ENCODE data around the gene ARID1B. TPM values are rescaled to one million over a fixed set of nuclear protein-coding genes. Genes with fewer than 3 reads are reported as not detected.

Gene ARID1B
- total and polyA plus RNA-seq, 10 of the 15 experiments (the other 5 are each of a cell fraction or from before 2014, with no cell fraction given): 24.7 to 133 (median 54.6) TPM

GRCh38 chr6:156883497-156884252, 106.5 kb downstream of the ARID1B start:
- Histone ChIP-seq H3K9me3 (replicated peaks; ENCODE audit: control insufficient read depth, insufficient read depth, low read length) (no peaks in the 10 kb centered on the region), H3K79me2 (ENCODE audit: control insufficient read depth, insufficient read depth, low read length) (peaks cover 88% of the 10 kb centered on the region), H3K4me1 (ENCODE audit: control insufficient read depth, insufficient read depth, low read length) (peaks cover 32% of the 10 kb centered on the region), H3K4me3 (no peak overlapping the region), H3K4me2 (ENCODE audit: control insufficient read depth, insufficient read depth) (peak overlapping the region; percentile 81), H3K9ac (ENCODE audit: control insufficient read depth, insufficient read depth, low read length) (peak overlapping the region; percentile 24; the same call in 1 of the 2 replicates), H3K27ac (ENCODE audit: control insufficient read depth, insufficient read depth) (peak overlapping the region; percentile 19; the same call in 1 of the 2 replicates), H2AFZ (ENCODE audit: control insufficient read depth, low read depth, low read length) (no peak overlapping the region), H3K27me3 (replicated peaks in 1 of 2; ENCODE audit: control insufficient read depth in 2 of 2, insufficient read depth in 2 of 2, low read length in 1 of 2) (no peaks in the 10 kb centered on the region), H3K36me3 (ENCODE audit: control insufficient read depth in 2 of 2, insufficient read depth in 2 of 2, low read length in 1 of 2) (no peaks in the 10 kb centered on the region), H4K20me1 (ENCODE audit: control insufficient read depth, insufficient read depth) (peaks cover 8% of the 10 kb centered on the region)
- FAIRE-seq (peak; percentile 49), ATAC-seq (peak; percentile 62), DNase-seq (ENCODE audit: low read depth, low spot score) (no peak)
- no peak for TF ChIP-seq FOXM1 (IDR thresholded peaks at IDR 0.05; ENCODE audit: low read depth, low read length)
- TF ChIP-seq HDGF (IDR thresholded peaks at IDR 0.05): peak; percentile 61; the same call in 1 of the 2 replicates
- TF ChIP-seq MYB (IDR thresholded peaks at IDR 0.05; ENCODE audit: borderline replicate concordance, low read depth, low read length): no peak
- TF ChIP-seq ATF7 (IDR thresholded peaks at IDR 0.05; ENCODE audit: low read depth): no peak
- no peak for TF ChIP-seq ATF2 (IDR thresholded peaks at IDR 0.05; ENCODE audit: low read length)
- no peak for TF ChIP-seq BCL11A (IDR thresholded peaks at IDR 0.05; ENCODE audit: low read depth, low read length)
- TF ChIP-seq TCF12 (IDR thresholded peaks at IDR 0.05; ENCODE audit: low read depth, low read length): 0 out of 2 replicates have a peak, but pooled peaks have one; percentile 18
- no peak for TF ChIP-seq ZNF207 (IDR thresholded peaks at IDR 0.05; ENCODE audit: borderline replicate concordance)
- no peak for TF ChIP-seq ZSCAN29 (IDR thresholded peaks at IDR 0.05)
- 0 out of 2 replicates have a peak, but pooled peaks have one; percentile 41 for TF ChIP-seq TCF3 (IDR thresholded peaks at IDR 0.05; ENCODE audit: borderline replicate concordance, insufficient read depth, low read depth, low read length)
- TF ChIP-seq EED (IDR thresholded peaks at IDR 0.05; ENCODE audit: low read depth): peak; percentile 33; the same call in 1 of the 2 replicates
- no peak for TF ChIP-seq REST (IDR thresholded peaks at IDR 0.05; ENCODE audit: low read depth, low read length)
- TF ChIP-seq CHD2 (IDR thresholded peaks at IDR 0.05; ENCODE audit: borderline replicate concordance, low read depth, low read length): no peak
- TF ChIP-seq PKNOX1 (IDR thresholded peaks at IDR 0.05): peak; percentile 59
- ChIA-PET RAD21 (ENCODE audit: unreplicated experiment) (interaction anchor here (0.6 to 1.8 kb wide), 10 partner anchors 8 to 319 kb away, joined by 3 to 8 read pairs (median 3); no protein-coding TSS in a partner anchor), CTCF (interaction anchor here (0.6 to 2.4 kb wide), 6 partner anchors 9 to 319 kb away, joined by 3 to 8 read pairs (median 4); no protein-coding TSS in a partner anchor), POLR2A (interaction anchor here (0.5 to 1.2 kb wide), 5 partner anchors 8 to 82 kb away, joined by 3 to 4 read pairs (median 3); no protein-coding TSS in a partner anchor), SMC1A (ENCODE audit: uncharacterized antibody, unreplicated experiment) (interaction anchor here (0.7 to 2.7 kb wide), 18 partner anchors 8 to 198 kb away, joined by 3 to 13 read pairs (median 4); no protein-coding TSS in a partner anchor)
- intact Hi-C loops (cut with micrococcal nuclease; ENCODE audit: unreplicated experiment): no loop called here
- in situ Hi-C loops (cut with MboI): no loop called here
- WGBS (ENCODE audit: insufficient coverage, insufficient replicate concordance, low lambda C conversion rate, missing lambda C conversion rate): 61% methylated on average over 14 of the region's 14 CpGs
- BruUV-seq (replicated peaks): no TSS peak

Measured in GM12878 (cell line).